Lung (tissue), 12 donors: ENCODE measurements around the gene FLNC. TPM values are rescaled to one million over a fixed set of nuclear protein-coding genes. Genes with fewer than 3 reads are reported as not detected.

Experiments
- ATAC-seq: fragments of 200-7000 bp; cut with Tn5 transposase; one replicate; pipeline ENCODE4 v1.9.1; 2020; ENCODE audit warnings: moderate number of reproducible peaks; ENCODE audit not compliant: insufficient read depth, low FRiP score
- DNase-seq, 3 donors: peaks; one replicate each; pipeline ENCODE4 v3.0.0-alpha.2; 2013 to 2017
- H3K27ac ChIP-seq, 2 donors: one replicate each; pipeline ENCODE4 v1.5.1; 2013; ENCODE audit warnings: mild to moderate bottlenecking in 2 of 2, moderate library complexity in 2 of 2, control low read depth in 1 of 2, inconsistent platforms in 1 of 2, low read depth in 1 of 2, low read length in 1 of 2
- H3K27me3 ChIP-seq, 3 donors: one replicate each; pipeline ENCODE4 v1.5.1; 2013; ENCODE audit warnings: low read length in 2 of 3; ENCODE audit not compliant: control insufficient read depth in 3 of 3, insufficient read depth in 3 of 3
- H3K36me3 ChIP-seq, 4 donors: one replicate each; pipeline ENCODE4 v1.5.1; 2013; ENCODE audit warnings: low read length in 4 of 4, mild to moderate bottlenecking in 1 of 4, moderate library complexity in 1 of 4; ENCODE audit not compliant: control insufficient read depth in 4 of 4, insufficient read depth in 4 of 4
- H3K4me1 ChIP-seq, 5 donors: one replicate each; pipeline ENCODE4 v1.5.1; 2013; ENCODE audit warnings: low read length in 5 of 5, mild to moderate bottlenecking in 2 of 5, moderate library complexity in 1 of 5; ENCODE audit not compliant: control insufficient read depth in 5 of 5, insufficient read depth in 5 of 5
- H3K4me3 ChIP-seq: one replicate; pipeline ENCODE4 v1.5.1; 2013; ENCODE audit warnings: mild to moderate bottlenecking, control low read depth, moderate library complexity
- H3K9ac ChIP-seq, 2 donors: one replicate each; pipeline ENCODE4 v1.5.1; 2013; ENCODE audit warnings: low read length in 2 of 2, control low read depth in 1 of 2; ENCODE audit not compliant: insufficient read depth in 1 of 2
- H3K9me3 ChIP-seq, 4 donors: one replicate each; pipeline ENCODE4 v1.5.1; 2013; ENCODE audit warnings: low read length in 3 of 4, mild to moderate bottlenecking in 1 of 4, moderate library complexity in 1 of 4; ENCODE audit not compliant: control insufficient read depth in 4 of 4, insufficient read depth in 3 of 4
- WGBS, 2 donors: extraction: QIAGEN DNeasy Blood & Tissue Kit; methylation state at CpG; one replicate each; pipeline ENCODE4 v1.1.7; 2013; 5-methylcytosine and 5-hydroxymethylcytosine counted together
- polyA plus RNA-seq, 2 donors: library from polyadenylated mRNA; stranded (reverse); fragments of 200-250 nt; gene quantifications; one replicate each; pipeline ENCODE4 v1.2.1, GENCODE V29; 2013
- total RNA-seq, 2 donors: library from RNA; depleted of rRNA in 1 of 2; stranded (reverse); fragments of >200 nt in 1 of 2; gene quantifications; one replicate each; pipeline ENCODE4 v1.2.1, GENCODE V29; 2014 to 2021
- TF ChIP-seq, protein P1 (sequence below): IDR thresholded peaks from 2 replicates; pipeline ENCODE4 v1.5.1; 2012; ENCODE audit warnings: mild to moderate bottlenecking; ENCODE audit errors: control extremely low read depth, extremely low read depth
- donor health status: control.
- donor health status: control.
- donor health status: Bipolar disorder and iron deficiency.
- donor health status: healthy.
- donor health status: DM: yes; HTN: yes; CAD: no.

FLNC gene
- total and polyA plus RNA-seq, 4 donors = 2.0 to 24.2 (median 7.7) TPM

GRCh38 chr7:128838981-128839731, 8.9 kb downstream of the FLNC start:
- H3K9ac ChIP-seq = no peak overlapping the region
- TF ChIP-seq, protein P1, sequence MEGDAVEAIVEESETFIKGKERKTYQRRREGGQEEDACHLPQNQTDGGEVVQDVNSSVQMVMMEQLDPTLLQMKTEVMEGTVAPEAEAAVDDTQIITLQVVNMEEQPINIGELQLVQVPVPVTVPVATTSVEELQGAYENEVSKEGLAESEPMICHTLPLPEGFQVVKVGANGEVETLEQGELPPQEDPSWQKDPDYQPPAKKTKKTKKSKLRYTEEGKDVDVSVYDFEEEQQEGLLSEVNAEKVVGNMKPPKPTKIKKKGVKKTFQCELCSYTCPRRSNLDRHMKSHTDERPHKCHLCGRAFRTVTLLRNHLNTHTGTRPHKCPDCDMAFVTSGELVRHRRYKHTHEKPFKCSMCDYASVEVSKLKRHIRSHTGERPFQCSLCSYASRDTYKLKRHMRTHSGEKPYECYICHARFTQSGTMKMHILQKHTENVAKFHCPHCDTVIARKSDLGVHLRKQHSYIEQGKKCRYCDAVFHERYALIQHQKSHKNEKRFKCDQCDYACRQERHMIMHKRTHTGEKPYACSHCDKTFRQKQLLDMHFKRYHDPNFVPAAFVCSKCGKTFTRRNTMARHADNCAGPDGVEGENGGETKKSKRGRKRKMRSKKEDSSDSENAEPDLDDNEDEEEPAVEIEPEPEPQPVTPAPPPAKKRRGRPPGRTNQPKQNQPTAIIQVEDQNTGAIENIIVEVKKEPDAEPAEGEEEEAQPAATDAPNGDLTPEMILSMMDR = no peak
- no peak overlapping the region for H3K4me3 ChIP-seq
- no peak for DNase-seq
- no peak for ATAC-seq
- no peaks in the 10 kb centered on the region for H3K9me3 ChIP-seq
- no peaks in the 10 kb centered on the region for H3K27me3 ChIP-seq
- 93 to 97% methylated on average over 17 of the region's 17 CpGs for WGBS, 2 donors
- peak overlapping the region in 1 of 2 donors; percentile 13 for H3K27ac ChIP-seq
- peaks cover 0 to 21% (median 10%) of the 10 kb centered on the region in 4 donors for H3K36me3 ChIP-seq
- H3K4me1 ChIP-seq = peaks cover 0 to 7% (median 3%) of the 10 kb centered on the region in 5 donors

DNA sequence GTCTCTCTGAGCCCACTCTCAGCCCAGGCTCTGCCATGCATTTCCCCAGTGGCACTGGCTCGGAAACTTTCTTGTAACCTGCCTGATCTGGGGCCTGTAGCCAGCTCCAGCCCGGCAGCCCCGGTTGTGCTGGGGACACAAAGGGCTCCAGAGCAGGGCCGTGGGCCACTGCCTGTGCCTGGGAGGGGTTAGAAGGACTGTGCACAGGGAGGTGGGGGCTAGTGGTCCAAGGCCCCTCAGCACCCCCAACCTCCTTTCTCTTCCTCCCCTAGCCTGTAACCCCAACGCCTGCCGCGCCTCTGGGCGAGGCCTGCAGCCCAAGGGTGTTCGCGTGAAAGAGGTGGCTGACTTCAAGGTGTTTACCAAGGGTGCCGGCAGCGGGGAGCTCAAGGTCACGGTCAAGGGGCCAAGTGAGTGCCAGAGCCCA, 9.6 kb downstream of the FLNC start:
- WGBS, 2 donors = 80 to 93% methylated on average over 13 of the region's 13 CpGs
- peaks cover 0 to 7% (median 0%) of the 10 kb centered on the region in 5 donors for H3K4me1 ChIP-seq
- H3K9ac ChIP-seq = no peak overlapping the region
- TF ChIP-seq, protein P1 = no peak
- no peak overlapping the region for H3K4me3 ChIP-seq
- H3K27me3 ChIP-seq = no peaks in the 10 kb centered on the region
- DNase-seq (no peak), ATAC-seq (no peak)
- no peaks in the 10 kb centered on the region for H3K9me3 ChIP-seq
- H3K27ac ChIP-seq = peak overlapping the region in 1 of 2 donors; percentile 13
- peaks cover 0 to 21% (median 10%) of the 10 kb centered on the region in 4 donors for H3K36me3 ChIP-seq

DNA sequence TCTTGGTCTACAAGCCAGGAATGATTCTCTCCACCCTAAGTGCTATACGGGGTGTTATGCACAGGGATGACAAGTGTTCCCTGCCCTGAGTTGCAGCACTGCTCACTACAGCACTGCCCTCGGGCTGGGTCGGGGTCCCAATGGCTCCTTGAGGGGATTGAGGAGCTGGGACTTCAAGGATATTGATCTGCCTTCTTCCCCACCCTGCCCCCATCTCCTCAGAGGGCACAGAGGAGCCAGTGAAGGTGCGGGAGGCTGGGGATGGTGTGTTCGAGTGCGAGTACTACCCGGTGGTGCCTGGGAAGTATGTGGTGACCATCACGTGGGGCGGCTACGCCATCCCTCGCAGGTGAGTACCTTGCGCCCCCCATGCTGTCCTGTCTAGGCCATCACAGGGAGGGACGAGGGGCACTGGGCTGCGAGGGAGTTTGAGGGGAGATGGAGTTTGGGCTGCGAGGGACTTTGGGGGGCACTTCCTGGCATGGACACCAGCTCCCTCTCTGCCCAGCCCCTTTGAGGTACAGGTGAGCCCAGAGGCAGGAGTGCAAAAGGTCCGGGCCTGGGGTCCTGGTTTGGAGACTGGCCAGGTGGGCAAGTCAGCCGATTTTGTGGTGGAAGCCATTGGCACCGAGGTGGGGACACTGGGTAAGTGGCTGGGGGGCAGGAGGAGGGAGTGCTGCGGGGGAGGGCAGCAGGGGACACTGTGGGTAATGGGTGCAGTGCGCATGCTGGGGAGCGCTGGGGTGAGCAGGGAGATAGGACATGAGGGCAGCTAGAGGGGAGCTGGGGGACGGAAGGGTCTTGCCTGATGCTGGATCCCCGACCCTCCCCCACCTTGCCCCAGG, 10.3 kb downstream of the FLNC start:
- no peak overlapping the region for H3K27ac ChIP-seq
- H3K36me3 ChIP-seq = peaks cover 0 to 21% (median 12%) of the 10 kb centered on the region in 4 donors
- no peak for DNase-seq
- H3K9ac ChIP-seq = no peak overlapping the region
- ATAC-seq = no peak
- peaks cover 0 to 7% (median 0%) of the 10 kb centered on the region in 5 donors for H3K4me1 ChIP-seq
- no peak overlapping the region for H3K4me3 ChIP-seq
- H3K9me3 ChIP-seq = no peaks in the 10 kb centered on the region
- no peaks in the 10 kb centered on the region for H3K27me3 ChIP-seq
- WGBS, 2 donors = 90 to 94% methylated on average over 22 to 23 of the region's 23 CpGs
- TF ChIP-seq, protein P1 = no peak
